PC-9 (cell line): ENCODE data around the gene PCARE. TPM values are rescaled to one million over a fixed set of nuclear protein-coding genes. Genes with fewer than 3 reads are reported as not detected.
A peak's percentile ranks its signal among the peaks of the same experiment; 100 is the strongest.

Experiments used
- BruUV-seq: library from RNA; stranded (reverse); fragments of 400-500 nt; replicated peaks from 2 replicates; lab custom pipeline; 2021; lab: Mats Ljungman, UMichigan
- CTCF ChIA-PET: fragments of 300-600 bp; sonication (Branson Sonifier 250); formaldehyde crosslinking; loops from one replicate; lab custom pipeline; 2022; ENCODE audit warnings: antibody characterized with exemption; lab: Charles Lee
- POLR2A ChIA-PET: fragments of 300-600 bp; sonication (Branson Sonifier 250); formaldehyde crosslinking; loops from one replicate; lab custom pipeline; 2022; ENCODE audit warnings: antibody characterized with exemption; ENCODE audit not compliant: unreplicated experiment; lab: Charles Lee
- DNase-seq, 2 experiments: peaks; one replicate each; pipeline versions ENCODE4 v3.0.0 to v3.0.0-alpha.2; 2015 to 2022; ENCODE audit warnings: mixed read lengths in 1 of 2
- H2AFZ ChIP-seq: fragments of 200-600 bp; sonication (generic); 2 replicates; pipeline ENCODE4 v1.8.1; 2017; ENCODE audit warnings: antibody characterized with exemption
- H3F3A ChIP-seq: fragments of 200-600 bp; sonication (generic); 2 replicates; pipeline ENCODE4 v1.8.1; 2017; ENCODE audit warnings: antibody characterized with exemption, mild to moderate bottlenecking, low read depth; ENCODE audit not compliant: insufficient read depth
- H3K27ac ChIP-seq: fragments of 200-600 bp; sonication (generic); 2 replicates; pipeline ENCODE4 v1.6.1; 2016; ENCODE audit warnings: mixed run types
- H3K27me3 ChIP-seq: fragments of 200-600 bp; sonication (generic); 2 replicates; pipeline ENCODE4 v1.6.1; 2016; ENCODE audit warnings: low read depth, mixed run types; ENCODE audit not compliant: insufficient read depth
- H3K36me3 ChIP-seq: fragments of 200-600 bp; sonication (generic); 2 replicates; pipeline ENCODE4 v1.6.1; 2016; ENCODE audit warnings: low read depth, mixed run types
- H3K4me1 ChIP-seq: fragments of 200-600 bp; sonication (generic); replicated peaks from 2 replicates; pipeline ENCODE4 v1.6.1; 2016; ENCODE audit warnings: mixed run types; ENCODE audit not compliant: insufficient read depth
- H3K4me2 ChIP-seq: fragments of 200-600 bp; sonication (generic); 2 replicates; pipeline ENCODE4 v1.6.1; 2017; ENCODE audit warnings: mixed run types
- H3K4me3 ChIP-seq: fragments of 200-600 bp; sonication (generic); 2 replicates; pipeline ENCODE4 v1.6.1; 2016; ENCODE audit warnings: mixed run types
- H3K79me2 ChIP-seq: fragments of 200-600 bp; sonication (generic); 2 replicates; pipeline ENCODE4 v1.6.1; 2017; ENCODE audit warnings: low read depth, mixed run types
- H3K9me2 ChIP-seq: fragments of 200-600 bp; sonication (generic); 2 replicates; pipeline ENCODE4 v1.8.1; 2017; ENCODE audit warnings: mild to moderate bottlenecking; ENCODE audit not compliant: insufficient read depth
- H3K9me3 ChIP-seq: fragments of 200-600 bp; sonication (generic); 2 replicates; pipeline ENCODE4 v1.8.1; 2016; ENCODE audit warnings: low read depth; ENCODE audit not compliant: insufficient read depth
- H4K20me1 ChIP-seq: fragments of 200-600 bp; sonication (generic); 2 replicates; pipeline ENCODE4 v1.8.1; 2017; ENCODE audit not compliant: insufficient read depth
- EZH2 ChIP-seq: fragments of 200-600 bp; sonication (generic); IDR thresholded peaks from 2 replicates; pipeline ENCODE4 v1.8.0; 2017; ENCODE audit warnings: antibody characterized with exemption, low read depth
- intact Hi-C: fragments of 100-400 bp; cut with micrococcal nuclease; formaldehyde crosslinking; loops from one replicate; pipeline ENCODE4 v1.10.0; 2022; ENCODE audit not compliant: unreplicated experiment
- total RNA-seq: library from RNA; stranded (reverse); gene quantifications from 2 replicates; pipeline ENCODE4 v1.2.3, GENCODE V29; 2021
- TF ChIP-seq, protein P1 (sequence below): fragments of 200-600 bp; sonication (generic); conservative IDR thresholded peaks from 2 replicates; pipeline ENCODE4 v1.6.1; 2017; ENCODE audit warnings: mixed run types, antibody characterized with exemption, mild to moderate bottlenecking, moderate library complexity

Gene PCARE
- total RNA-seq, 1 experiment from 2014 or later: not detected

DNA sequence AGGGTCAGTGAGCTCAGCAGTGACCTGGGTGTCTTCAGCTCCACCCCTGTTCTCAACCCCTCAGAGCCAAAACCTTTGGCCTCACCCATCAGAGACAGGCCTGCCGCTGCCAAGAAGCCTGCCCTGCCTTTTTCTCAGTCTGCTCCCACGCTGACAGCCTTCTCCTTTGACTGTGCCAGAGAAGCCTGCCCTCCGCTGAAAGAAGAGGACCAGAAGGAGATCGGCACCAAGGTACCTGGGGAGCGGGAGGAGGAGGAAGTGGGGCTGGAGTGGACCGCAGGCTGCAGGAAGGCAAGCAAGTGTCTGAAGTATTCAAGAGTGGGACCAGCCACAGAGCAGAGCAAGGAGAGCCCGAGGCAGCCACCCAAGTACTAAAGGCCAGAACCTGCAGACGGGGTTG, 60.0 kb downstream of the PCARE start:
- CTCF ChIA-PET: no interaction called here

DNA sequence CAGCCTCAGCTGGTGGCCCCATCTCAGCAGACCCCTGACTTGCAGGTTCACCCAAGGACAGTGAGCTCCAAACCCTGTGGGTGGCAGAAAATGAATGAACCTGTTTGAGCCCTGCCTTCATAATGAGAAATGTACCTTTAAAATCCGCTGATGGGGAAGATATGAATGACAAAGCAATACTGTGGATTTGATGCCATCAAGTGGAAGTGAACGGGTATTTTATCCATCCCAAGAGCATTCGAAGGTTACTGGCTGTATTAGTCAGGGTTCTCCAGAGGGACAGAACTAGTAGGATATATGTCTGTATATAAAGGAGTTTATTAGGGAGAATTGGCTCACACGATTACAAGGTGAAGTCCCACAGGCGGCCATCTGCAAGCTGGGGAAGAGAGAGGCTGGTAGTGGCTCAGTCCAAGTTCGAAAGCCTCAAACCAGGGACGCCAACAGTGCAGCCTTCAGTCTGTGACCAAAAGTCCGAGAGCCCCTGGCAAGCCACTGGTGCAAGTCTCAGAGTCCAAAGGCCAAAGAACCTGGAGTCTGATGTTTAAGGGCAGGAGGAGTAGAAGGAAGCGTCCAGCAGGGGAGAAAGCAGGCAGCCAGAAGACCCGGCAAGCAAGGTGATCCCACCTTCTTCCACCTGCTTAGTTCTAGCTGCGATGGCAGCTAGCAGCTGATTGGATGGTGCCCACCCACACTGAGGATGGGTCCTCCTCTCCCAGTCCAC, 61.1 kb downstream of the PCARE start:
- Histone ChIP-seq H3K4me3 (no peak overlapping the region), H3K9me3 (no peaks in the 10 kb centered on the region), H3K4me2 (no peak overlapping the region), H3F3A (no peaks in the 10 kb centered on the region), H3K79me2 (no peaks in the 10 kb centered on the region), H3K9me2 (no peaks in the 10 kb centered on the region), H3K27me3 (no peaks in the 10 kb centered on the region), H3K36me3 (no peaks in the 10 kb centered on the region), H3K4me1 (no peaks in the 10 kb centered on the region), H2AFZ (no peak overlapping the region), H3K27ac (no peak overlapping the region), H4K20me1 (no peaks in the 10 kb centered on the region)
- intact Hi-C loops: loop anchor here (1.0 kb wide), 1 partner anchor 55 kb away; no protein-coding TSS in a partner anchor
- no TSS peak for BruUV-seq
- peak in 1 of 2 experiments; percentile 50 for DNase-seq
- POLR2A ChIA-PET: interaction anchor here (0.6 kb wide), 1 partner anchor 143 kb away, joined by 3 read pairs; no protein-coding TSS in a partner anchor
- CTCF ChIA-PET: interaction anchor here (0.7 kb wide), 1 partner anchor 168 kb away, joined by 5 read pairs; no protein-coding TSS in a partner anchor
- TF ChIP-seq, protein P1, sequence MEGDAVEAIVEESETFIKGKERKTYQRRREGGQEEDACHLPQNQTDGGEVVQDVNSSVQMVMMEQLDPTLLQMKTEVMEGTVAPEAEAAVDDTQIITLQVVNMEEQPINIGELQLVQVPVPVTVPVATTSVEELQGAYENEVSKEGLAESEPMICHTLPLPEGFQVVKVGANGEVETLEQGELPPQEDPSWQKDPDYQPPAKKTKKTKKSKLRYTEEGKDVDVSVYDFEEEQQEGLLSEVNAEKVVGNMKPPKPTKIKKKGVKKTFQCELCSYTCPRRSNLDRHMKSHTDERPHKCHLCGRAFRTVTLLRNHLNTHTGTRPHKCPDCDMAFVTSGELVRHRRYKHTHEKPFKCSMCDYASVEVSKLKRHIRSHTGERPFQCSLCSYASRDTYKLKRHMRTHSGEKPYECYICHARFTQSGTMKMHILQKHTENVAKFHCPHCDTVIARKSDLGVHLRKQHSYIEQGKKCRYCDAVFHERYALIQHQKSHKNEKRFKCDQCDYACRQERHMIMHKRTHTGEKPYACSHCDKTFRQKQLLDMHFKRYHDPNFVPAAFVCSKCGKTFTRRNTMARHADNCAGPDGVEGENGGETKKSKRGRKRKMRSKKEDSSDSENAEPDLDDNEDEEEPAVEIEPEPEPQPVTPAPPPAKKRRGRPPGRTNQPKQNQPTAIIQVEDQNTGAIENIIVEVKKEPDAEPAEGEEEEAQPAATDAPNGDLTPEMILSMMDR: peak; percentile 51; the same call in 1 of the 2 replicates
- no peak for TF ChIP-seq EZH2

More for the DNA sequence above, 60.0 kb downstream of the PCARE start:
- H3K4me2 ChIP-seq: no peak overlapping the region
- no TSS peak for BruUV-seq
- H3F3A ChIP-seq: no peaks in the 10 kb centered on the region
- H3K27ac ChIP-seq: no peak overlapping the region
- H3K4me1 ChIP-seq: no peaks in the 10 kb centered on the region
- H3K36me3 ChIP-seq: no peaks in the 10 kb centered on the region
- H3K4me3 ChIP-seq: no peak overlapping the region
- no peaks in the 10 kb centered on the region for H3K79me2 ChIP-seq
- H2AFZ ChIP-seq: no peak overlapping the region
- intact Hi-C loops: no loop called here
- no peaks in the 10 kb centered on the region for H3K27me3 ChIP-seq
- DNase-seq: no peak
- H4K20me1 ChIP-seq: no peaks in the 10 kb centered on the region
- no peaks in the 10 kb centered on the region for H3K9me3 ChIP-seq
- POLR2A ChIA-PET: no interaction called here
- TF ChIP-seq, protein P1: no peak
- TF ChIP-seq EZH2: no peak
- no peaks in the 10 kb centered on the region for H3K9me2 ChIP-seq

DNA sequence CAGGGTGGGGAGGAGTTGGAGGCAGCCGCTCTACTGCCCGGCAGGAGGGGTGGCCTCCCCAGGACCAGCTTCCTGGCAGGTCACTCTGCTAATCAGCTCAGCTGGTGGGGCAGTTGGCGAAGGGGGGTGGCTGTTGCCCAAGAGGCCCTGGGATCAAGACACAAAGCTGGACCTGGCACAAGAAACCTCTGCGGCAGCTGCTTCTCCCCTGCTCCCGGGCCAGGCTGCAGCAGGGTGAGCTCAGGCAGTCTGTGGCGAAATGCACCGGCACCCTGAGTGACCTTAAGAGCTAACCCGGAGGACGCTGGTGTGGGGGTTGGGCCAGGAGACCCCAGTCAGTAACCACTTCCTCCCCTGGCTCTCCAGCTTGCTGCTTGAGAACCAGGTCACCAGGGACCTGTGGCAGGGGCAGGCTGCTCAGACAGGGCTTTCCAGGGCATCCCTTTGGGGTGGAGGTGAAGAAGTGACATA, 62.1 kb downstream of the PCARE start:
- no peaks in the 10 kb centered on the region for H3K36me3 ChIP-seq
- intact Hi-C loops: no loop called here
- no peaks in the 10 kb centered on the region for H4K20me1 ChIP-seq
- no TSS peak for BruUV-seq
- H3K4me2 ChIP-seq: no peak overlapping the region
- ChIA-PET POLR2A (no interaction called here), CTCF (interaction anchor here (0.5 kb wide), 1 partner anchor 78 kb away, joined by 7 read pairs; no protein-coding TSS in a partner anchor)
- no peaks in the 10 kb centered on the region for H3K79me2 ChIP-seq
- H3K4me1 ChIP-seq: no peaks in the 10 kb centered on the region
- no peaks in the 10 kb centered on the region for H3K9me3 ChIP-seq
- no peak for DNase-seq
- TF ChIP-seq, protein P1: no peak
- TF ChIP-seq EZH2: no peak
- H3K27me3 ChIP-seq: no peaks in the 10 kb centered on the region
- H2AFZ ChIP-seq: no peak overlapping the region
- H3K4me3 ChIP-seq: no peak overlapping the region
- H3K27ac ChIP-seq: no peak overlapping the region
- H3K9me2 ChIP-seq: no peaks in the 10 kb centered on the region
- H3F3A ChIP-seq: no peaks in the 10 kb centered on the region

Other genes starting within 250 kb of the PCARE start
- 15.7 and 21.1 TPM in 2 replicates for gene TRMT61B, start 204.2 kb downstream of the PCARE start, total RNA-seq
- gene WDR43, start 179.9 kb downstream of the PCARE start, total RNA-seq: 37.1 and 57.9 TPM in 2 replicates
- gene TOGARAM2, start 93.2 kb downstream of the PCARE start, total RNA-seq: 0.44 and 0.45 TPM in 2 replicates
- gene CLIP4, start 40.9 kb upstream of the PCARE start, total RNA-seq: 107 and 134 TPM in 2 replicates